ENCODE data around the gene MCL1.

The MCL1 gene

DNA sequence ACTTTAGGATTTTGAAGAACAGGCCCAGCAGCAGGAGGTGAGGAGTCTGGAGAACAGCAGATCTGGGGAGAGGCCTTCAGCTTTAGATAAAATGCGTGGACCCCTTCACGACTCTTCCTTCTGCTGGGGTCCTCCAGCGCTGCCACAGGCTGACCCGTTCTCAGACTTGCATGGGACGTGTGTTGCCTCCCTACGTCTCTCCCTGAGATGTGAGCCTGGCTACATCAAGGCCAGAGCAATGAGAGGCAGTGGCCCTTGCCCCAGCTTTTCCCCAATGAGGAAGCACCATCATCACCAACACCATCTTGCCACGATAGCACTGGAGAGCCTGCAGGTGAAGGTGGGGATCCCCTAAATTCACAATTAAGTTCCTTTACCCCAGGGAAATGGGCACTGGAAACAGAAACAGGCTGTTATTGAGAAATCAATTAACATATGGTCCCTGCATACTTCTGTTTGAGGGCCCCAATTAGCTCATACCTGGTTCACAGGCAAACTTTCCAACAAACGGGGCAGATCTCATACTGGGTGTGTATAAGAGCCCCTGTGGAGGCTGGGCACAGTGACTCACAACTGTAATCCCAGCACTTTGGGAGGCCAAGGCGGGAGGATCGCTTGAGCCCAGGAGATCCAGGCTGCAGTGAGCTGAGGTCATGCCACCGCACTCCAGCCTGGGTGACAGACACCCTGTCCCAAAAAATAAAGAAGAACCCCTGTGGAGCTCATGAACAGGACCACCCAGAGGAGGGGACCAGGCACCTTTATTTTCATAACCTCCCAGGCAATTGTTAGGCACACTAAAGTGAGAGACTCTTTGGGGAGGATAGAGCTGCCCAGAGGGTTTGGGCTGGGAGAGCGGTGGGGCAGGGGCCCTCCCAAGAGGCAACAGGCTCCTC is 42.3 kb downstream of the MCL1 start:
- no peak overlapping the region for H3K4me2 ChIP-seq (ENCODE audit: low read depth, low read length, poor library complexity, severe bottlenecking)
- TF ChIP-seq EZH2phosphoT487 (conservative IDR thresholded peaks at IDR 0.05; ENCODE audit: low read length) (no peak), CTCF (IDR thresholded peaks at IDR 0.05; ENCODE audit: insufficient read depth, low read length, poor library complexity, severe bottlenecking) (no peak)
- no peak overlapping the region for H3K9ac ChIP-seq (ENCODE audit: low read length)
- H3K4me3 ChIP-seq (ENCODE audit: insufficient read depth, low read length, poor library complexity, severe bottlenecking), result no peak overlapping the region
- no peaks in the 10 kb centered on the region for H3K9me3 ChIP-seq (ENCODE audit: insufficient read depth, low read length)
- H3K9me2 ChIP-seq (replicated peaks; ENCODE audit: insufficient read depth, low read length), result no peaks in the 10 kb centered on the region
- H2AFZ ChIP-seq (ENCODE audit: low read depth, low read length, severe bottlenecking), result no peak overlapping the region
- H3K27me3 ChIP-seq (ENCODE audit: low read length), result no peaks in the 10 kb centered on the region
- H3K79me2 ChIP-seq (ENCODE audit: insufficient read depth, low read length), result no peaks in the 10 kb centered on the region
- H4K20me1 ChIP-seq (ENCODE audit: low read depth, low read length), result no peaks in the 10 kb centered on the region
- H3F3A ChIP-seq (ENCODE audit: insufficient read depth), result no peaks in the 10 kb centered on the region
- no peak overlapping the region for H3K27ac ChIP-seq (ENCODE audit: low read depth, low read length)
- H3K36me3 ChIP-seq (ENCODE audit: low read length), result no peaks in the 10 kb centered on the region

DNA sequence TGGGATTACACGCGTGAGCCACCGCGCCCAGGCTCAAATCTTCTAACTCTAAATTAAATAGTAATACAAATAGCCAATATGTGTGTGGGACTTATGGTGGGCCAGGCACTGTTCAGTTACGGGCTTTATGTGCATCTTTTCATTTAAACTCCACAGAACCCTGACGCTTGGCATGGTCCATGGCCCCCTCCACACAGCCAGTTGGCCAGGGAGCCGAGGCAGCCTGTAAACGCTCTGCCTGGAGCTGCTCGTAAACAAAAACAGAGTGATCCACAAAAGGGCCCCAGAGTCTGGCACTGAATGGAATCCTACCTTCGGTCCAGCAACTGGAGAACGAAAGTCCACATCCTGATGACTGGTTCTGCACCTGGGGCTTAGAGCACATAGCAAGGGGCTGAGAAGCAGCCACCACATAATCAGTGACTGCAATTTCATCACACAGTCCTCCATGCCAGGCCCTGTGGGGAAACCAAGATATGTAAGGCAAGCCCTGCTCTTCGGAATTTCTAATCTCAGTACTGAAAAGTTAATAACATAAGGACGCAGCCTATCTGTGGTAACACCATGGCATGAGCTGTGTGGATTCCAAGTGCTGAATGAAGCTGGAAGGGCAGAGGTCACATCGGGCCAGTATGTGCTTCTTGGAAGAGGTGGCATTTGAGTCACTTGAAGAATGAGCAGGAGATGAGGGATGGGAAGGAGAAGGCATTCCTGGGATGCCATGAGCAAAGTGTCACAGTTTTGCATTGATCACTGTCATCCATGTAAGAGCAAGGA is 43.7 kb downstream of the MCL1 start:
- H3F3A ChIP-seq (ENCODE audit: insufficient read depth), result no peaks in the 10 kb centered on the region
- no peak overlapping the region for H3K4me2 ChIP-seq (ENCODE audit: low read depth, low read length, poor library complexity, severe bottlenecking)
- H3K4me3 ChIP-seq (ENCODE audit: insufficient read depth, low read length, poor library complexity, severe bottlenecking), result no peak overlapping the region
- no peaks in the 10 kb centered on the region for H3K9me3 ChIP-seq (ENCODE audit: insufficient read depth, low read length)
- H3K9ac ChIP-seq (ENCODE audit: low read length), result no peak overlapping the region
- H3K27ac ChIP-seq (ENCODE audit: low read depth, low read length), result no peak overlapping the region
- H3K36me3 ChIP-seq (ENCODE audit: low read length), result no peaks in the 10 kb centered on the region
- H3K79me2 ChIP-seq (ENCODE audit: insufficient read depth, low read length), result no peaks in the 10 kb centered on the region
- no peak for TF ChIP-seq EZH2phosphoT487 (conservative IDR thresholded peaks at IDR 0.05; ENCODE audit: low read length)
- no peak for TF ChIP-seq CTCF (IDR thresholded peaks at IDR 0.05; ENCODE audit: insufficient read depth, low read length, poor library complexity, severe bottlenecking)
- no peaks in the 10 kb centered on the region for H3K27me3 ChIP-seq (ENCODE audit: low read length)
- H4K20me1 ChIP-seq (ENCODE audit: low read depth, low read length), result no peaks in the 10 kb centered on the region
- H2AFZ ChIP-seq (ENCODE audit: low read depth, low read length, severe bottlenecking), result no peak overlapping the region
- H3K9me2 ChIP-seq (replicated peaks; ENCODE audit: insufficient read depth, low read length), result no peaks in the 10 kb centered on the region

GRCh38 chr1:150534002-150534401 is 45.4 kb downstream of the MCL1 start:
- Histone ChIP-seq H3K4me3 (ENCODE audit: insufficient read depth, low read length, poor library complexity, severe bottlenecking) (no peak overlapping the region), H3K9me2 (replicated peaks; ENCODE audit: insufficient read depth, low read length) (no peaks in the 10 kb centered on the region), H3K9ac (ENCODE audit: low read length) (no peak overlapping the region), H3K27ac (ENCODE audit: low read depth, low read length) (no peak overlapping the region), H4K20me1 (ENCODE audit: low read depth, low read length) (no peaks in the 10 kb centered on the region), H3K4me2 (ENCODE audit: low read depth, low read length, poor library complexity, severe bottlenecking) (no peak overlapping the region), H3F3A (ENCODE audit: insufficient read depth) (no peaks in the 10 kb centered on the region), H3K9me3 (ENCODE audit: insufficient read depth, low read length) (no peaks in the 10 kb centered on the region), H3K27me3 (ENCODE audit: low read length) (no peaks in the 10 kb centered on the region), H3K36me3 (ENCODE audit: low read length) (no peaks in the 10 kb centered on the region), H3K79me2 (ENCODE audit: insufficient read depth, low read length) (no peaks in the 10 kb centered on the region), H2AFZ (ENCODE audit: low read depth, low read length, severe bottlenecking) (no peak overlapping the region)
- TF ChIP-seq CTCF (IDR thresholded peaks at IDR 0.05; ENCODE audit: insufficient read depth, low read length, poor library complexity, severe bottlenecking), result no peak
- TF ChIP-seq EZH2phosphoT487 (conservative IDR thresholded peaks at IDR 0.05; ENCODE audit: low read length), result no peak

All from SU-DHL-6 (cell line).